ENCODE data around the gene SRRM2.
A peak's percentile ranks its signal among the peaks of the same experiment; 100 is the strongest.

SRRM2 gene

DNA sequence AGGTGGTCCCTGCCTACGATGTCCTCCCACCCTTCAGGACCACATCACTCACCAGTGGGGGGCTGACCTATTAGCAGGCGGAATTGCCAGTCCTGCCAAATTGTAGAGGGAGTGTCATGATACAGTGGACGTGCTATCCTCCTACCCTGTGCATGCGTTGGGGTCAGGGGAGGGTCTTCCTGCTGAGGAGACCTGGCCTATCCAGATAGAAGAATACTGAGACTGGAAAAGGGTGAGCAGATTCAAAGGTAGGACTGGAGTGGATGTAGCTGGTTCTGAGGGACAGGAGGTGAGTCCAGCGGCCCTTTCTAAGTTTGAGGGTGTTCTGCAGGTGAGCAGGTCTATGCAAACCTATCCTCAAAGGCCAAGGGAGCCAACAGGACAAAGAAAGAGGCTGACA is 53.8 kb downstream of the SRRM2 start:
- H3K4me3 ChIP-seq (ENCODE audit: low read depth in 1 of 5, low read length in 5 of 5): no peak overlapping the region
- H3K36me3 ChIP-seq (ENCODE audit: control insufficient read depth in 5 of 5, insufficient read depth in 5 of 5, low read length in 5 of 5): no peaks in the 10 kb centered on the region
- H3K9ac ChIP-seq (ENCODE audit: low read length in 5 of 5): no peak overlapping the region
- H3K9me3 ChIP-seq (ENCODE audit: control insufficient read depth in 5 of 5, low read length in 5 of 5): peaks cover 10 to 21% (median 15%) of the 10 kb centered on the region in 5 donors
- H3K27me3 ChIP-seq (ENCODE audit: control insufficient read depth in 5 of 5, insufficient read depth in 4 of 5, low read length in 5 of 5): peaks cover 4 to 26% (median 16%) of the 10 kb centered on the region in 5 donors
- H3K4me1 ChIP-seq (ENCODE audit: control insufficient read depth in 5 of 5, insufficient read depth in 5 of 5, low read length in 5 of 5): no peaks in the 10 kb centered on the region
- H3K27ac ChIP-seq (ENCODE audit: low read depth, low read length): no peak overlapping the region

DNA sequence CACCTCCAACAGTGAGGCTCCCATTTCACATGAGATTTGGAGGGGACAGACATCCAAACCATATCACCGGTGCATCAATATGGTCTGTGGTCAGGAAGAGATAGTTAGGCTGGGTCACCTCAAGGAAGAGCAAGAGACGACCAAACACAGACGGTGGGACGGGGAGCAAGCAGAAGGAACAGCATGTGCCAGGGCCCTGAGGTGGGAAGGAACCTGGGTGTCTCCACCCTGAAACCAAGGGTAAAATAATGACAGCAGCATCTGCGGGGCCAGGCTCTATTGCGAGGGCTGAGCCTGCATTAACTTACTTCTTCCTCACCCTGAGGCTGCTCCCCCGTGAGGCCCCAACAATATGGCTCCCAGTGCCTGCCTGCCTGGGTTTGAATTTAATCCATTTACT is 55.7 kb downstream of the SRRM2 start:
- Histone ChIP-seq H3K9me3 (ENCODE audit: control insufficient read depth in 5 of 5, low read length in 5 of 5) (peaks cover 10 to 20% (median 15%) of the 10 kb centered on the region in 5 donors), H3K27me3 (ENCODE audit: control insufficient read depth in 5 of 5, insufficient read depth in 4 of 5, low read length in 5 of 5) (peaks cover 8 to 38% (median 27%) of the 10 kb centered on the region in 5 donors), H3K4me3 (ENCODE audit: low read depth in 1 of 5, low read length in 5 of 5) (no peak overlapping the region)

DNA sequence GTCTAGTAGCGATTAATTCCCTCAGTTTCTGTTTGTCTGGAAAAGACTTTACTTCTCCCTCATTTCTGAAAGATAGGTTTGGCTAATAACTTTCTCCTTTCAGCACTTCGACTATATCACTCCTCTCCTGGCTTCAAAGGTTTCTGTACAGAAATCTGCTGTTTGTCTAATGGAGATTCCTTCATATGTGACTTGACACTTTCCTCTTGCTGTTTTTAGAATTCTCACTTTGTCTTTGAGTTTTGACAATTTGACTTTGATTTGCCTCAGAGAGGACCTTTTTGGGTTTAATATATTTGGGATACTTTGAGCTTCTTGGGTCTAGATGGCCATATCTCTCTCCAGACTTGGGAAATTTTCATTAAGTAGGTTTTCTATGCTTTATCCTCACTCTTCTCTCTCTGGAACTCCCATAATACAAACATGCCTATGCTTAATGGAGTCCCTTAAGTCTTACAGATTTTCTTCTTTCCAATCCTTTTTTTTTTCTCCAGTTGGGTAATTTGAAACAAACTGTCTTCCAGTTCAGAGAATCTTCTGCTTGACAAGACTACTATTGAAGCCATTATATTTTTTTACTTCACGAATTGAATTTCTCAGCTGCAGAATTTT is 56.8 kb downstream of the SRRM2 start:
- no peaks in the 10 kb centered on the region for H3K4me1 ChIP-seq (ENCODE audit: control insufficient read depth in 5 of 5, insufficient read depth in 5 of 5, low read length in 5 of 5)
- no peak overlapping the region for H3K9ac ChIP-seq (ENCODE audit: low read length in 5 of 5)
- no peaks in the 10 kb centered on the region for H3K36me3 ChIP-seq (ENCODE audit: control insufficient read depth in 5 of 5, insufficient read depth in 5 of 5, low read length in 5 of 5)
- H3K9me3 ChIP-seq (ENCODE audit: control insufficient read depth in 5 of 5, low read length in 5 of 5): peaks cover under 1 to 9% (median 8%) of the 10 kb centered on the region in 5 donors
- H3K27ac ChIP-seq (ENCODE audit: low read depth, low read length): no peak overlapping the region
- peaks cover 10 to 43% (median 32%) of the 10 kb centered on the region in 5 donors for H3K27me3 ChIP-seq (ENCODE audit: control insufficient read depth in 5 of 5, insufficient read depth in 4 of 5, low read length in 5 of 5)
- H3K4me3 ChIP-seq (ENCODE audit: low read depth in 1 of 5, low read length in 5 of 5): no peak overlapping the region

More for the DNA sequence above, 55.7 kb downstream of the SRRM2 start:
- no peaks in the 10 kb centered on the region for H3K4me1 ChIP-seq (ENCODE audit: control insufficient read depth in 5 of 5, insufficient read depth in 5 of 5, low read length in 5 of 5)
- H3K9ac ChIP-seq (ENCODE audit: low read length in 5 of 5): no peak overlapping the region
- no peak overlapping the region for H3K27ac ChIP-seq (ENCODE audit: low read depth, low read length)
- no peaks in the 10 kb centered on the region for H3K36me3 ChIP-seq (ENCODE audit: control insufficient read depth in 5 of 5, insufficient read depth in 5 of 5, low read length in 5 of 5)

- Histone ChIP-seq H3K27me3 (ENCODE audit: control insufficient read depth in 5 of 5, insufficient read depth in 4 of 5, low read length in 5 of 5) (peaks cover 8 to 43% (median 38%) of the 10 kb centered on the region in 5 donors), H3K27ac (ENCODE audit: low read depth, low read length) (no peak overlapping the region), H3K9me3 (ENCODE audit: control insufficient read depth in 5 of 5, low read length in 5 of 5) (no peaks in the 10 kb centered on the region), H3K4me3 (ENCODE audit: low read depth in 1 of 5, low read length in 5 of 5) (no peak overlapping the region), H3K36me3 (ENCODE audit: control insufficient read depth in 5 of 5, insufficient read depth in 5 of 5, low read length in 5 of 5) (no peaks in the 10 kb centered on the region), H3K9ac (ENCODE audit: low read length in 5 of 5) (no peak overlapping the region), H3K4me1 (ENCODE audit: control insufficient read depth in 5 of 5, insufficient read depth in 5 of 5, low read length in 5 of 5) (no peaks in the 10 kb centered on the region)
Observed at GRCh38 chr16:2810651-2811050, 58.2 kb downstream of the SRRM2 start.

- Histone ChIP-seq H3K9me3 (ENCODE audit: control insufficient read depth in 5 of 5, low read length in 5 of 5) (no peaks in the 10 kb centered on the region), H3K9ac (ENCODE audit: low read length in 5 of 5) (peak overlapping the region in 1 of 5 donors; percentile 31), H3K4me3 (ENCODE audit: low read depth in 1 of 5, low read length in 5 of 5) (no peak overlapping the region), H3K27ac (ENCODE audit: low read depth, low read length) (no peak overlapping the region), H3K36me3 (ENCODE audit: control insufficient read depth in 5 of 5, insufficient read depth in 5 of 5, low read length in 5 of 5) (no peaks in the 10 kb centered on the region), H3K27me3 (ENCODE audit: control insufficient read depth in 5 of 5, insufficient read depth in 4 of 5, low read length in 5 of 5) (peaks cover 6 to 38% (median 36%) of the 10 kb centered on the region in 5 donors), H3K4me1 (ENCODE audit: control insufficient read depth in 5 of 5, insufficient read depth in 5 of 5, low read length in 5 of 5) (no peaks in the 10 kb centered on the region)
Observed at GRCh38 chr16:2811703-2812471, 59.4 kb downstream of the SRRM2 start.

DNA sequence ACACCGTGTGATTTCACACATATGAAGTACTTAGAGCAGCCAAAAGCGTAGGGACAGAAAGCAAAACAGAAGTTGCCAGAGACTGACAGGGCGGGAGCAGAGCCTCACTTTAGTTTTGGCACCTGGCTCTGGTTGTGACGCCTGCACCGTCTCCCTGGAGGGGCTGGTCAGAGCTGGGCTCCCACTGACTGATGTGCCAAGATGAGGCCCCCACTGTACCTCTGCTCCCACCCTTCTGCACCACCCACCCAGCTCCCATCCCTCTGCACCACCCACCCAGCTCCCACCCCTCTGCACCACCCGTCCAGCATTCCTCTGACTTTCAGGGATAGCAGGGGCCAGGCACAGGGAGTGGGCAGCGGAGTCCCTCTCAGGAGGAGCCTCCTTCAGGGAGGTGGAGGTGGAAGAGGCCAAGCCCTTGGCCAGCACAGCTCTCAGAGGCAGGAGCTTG is 61.4 kb downstream of the SRRM2 start:
- Histone ChIP-seq H3K4me3 (ENCODE audit: low read depth in 1 of 5, low read length in 5 of 5) (no peak overlapping the region), H3K27me3 (ENCODE audit: control insufficient read depth in 5 of 5, insufficient read depth in 4 of 5, low read length in 5 of 5) (peaks cover 10 to 42% (median 38%) of the 10 kb centered on the region in 5 donors), H3K9ac (ENCODE audit: low read length in 5 of 5) (no peak overlapping the region), H3K27ac (ENCODE audit: low read depth, low read length) (no peak overlapping the region), H3K4me1 (ENCODE audit: control insufficient read depth in 5 of 5, insufficient read depth in 5 of 5, low read length in 5 of 5) (no peaks in the 10 kb centered on the region), H3K9me3 (ENCODE audit: control insufficient read depth in 5 of 5, low read length in 5 of 5) (no peaks in the 10 kb centered on the region), H3K36me3 (ENCODE audit: control insufficient read depth in 5 of 5, insufficient read depth in 5 of 5, low read length in 5 of 5) (no peaks in the 10 kb centered on the region)

DNA sequence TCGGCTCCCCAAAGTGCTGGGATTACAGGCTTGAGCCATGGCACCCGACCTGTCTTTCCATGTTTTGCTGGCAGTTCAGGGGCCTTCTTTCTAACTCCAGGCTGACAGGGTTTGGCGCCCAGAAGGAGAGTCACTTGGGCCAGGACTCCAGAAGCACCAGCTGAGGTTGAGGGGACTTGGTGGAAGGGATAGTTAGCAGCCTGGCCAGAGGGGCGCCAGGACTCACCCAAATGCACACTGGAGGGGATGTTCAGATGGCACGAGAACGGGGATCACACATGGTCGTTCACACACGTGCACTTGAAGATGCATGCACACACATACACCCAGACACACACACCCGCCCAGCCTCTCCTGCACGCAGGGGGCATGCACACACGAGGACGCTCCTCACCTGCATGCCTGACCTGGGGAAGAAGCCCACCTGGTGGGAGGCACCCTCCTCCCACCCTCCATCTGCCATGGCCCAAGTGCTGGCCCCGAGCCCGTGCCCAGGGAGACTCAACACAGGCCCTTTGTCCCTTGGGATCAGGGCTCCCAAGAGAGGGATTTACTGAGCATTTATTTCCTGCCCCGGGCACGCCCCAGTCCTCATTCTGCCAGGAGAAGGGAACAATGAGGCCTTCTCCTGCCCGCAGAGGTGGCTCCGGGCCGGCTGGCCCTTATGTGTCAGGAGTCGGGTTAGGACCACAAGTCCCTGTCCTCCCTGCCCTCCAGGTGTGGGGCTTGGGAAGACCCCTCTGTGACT is 62.3 kb downstream of the SRRM2 start:
- peaks cover 10 to 51% (median 39%) of the 10 kb centered on the region in 5 donors for H3K27me3 ChIP-seq (ENCODE audit: control insufficient read depth in 5 of 5, insufficient read depth in 4 of 5, low read length in 5 of 5)
- no peaks in the 10 kb centered on the region for H3K4me1 ChIP-seq (ENCODE audit: control insufficient read depth in 5 of 5, insufficient read depth in 5 of 5, low read length in 5 of 5)
- no peaks in the 10 kb centered on the region for H3K9me3 ChIP-seq (ENCODE audit: control insufficient read depth in 5 of 5, low read length in 5 of 5)
- H3K36me3 ChIP-seq (ENCODE audit: control insufficient read depth in 5 of 5, insufficient read depth in 5 of 5, low read length in 5 of 5): no peaks in the 10 kb centered on the region
- no peak overlapping the region for H3K4me3 ChIP-seq (ENCODE audit: low read depth in 1 of 5, low read length in 5 of 5)
- H3K9ac ChIP-seq (ENCODE audit: low read length in 5 of 5): no peak overlapping the region
- no peak overlapping the region for H3K27ac ChIP-seq (ENCODE audit: low read depth, low read length)

- H3K27ac ChIP-seq (ENCODE audit: low read depth, low read length): no peak overlapping the region
- H3K36me3 ChIP-seq (ENCODE audit: control insufficient read depth in 5 of 5, insufficient read depth in 5 of 5, low read length in 5 of 5): no peaks in the 10 kb centered on the region
- H3K9ac ChIP-seq (ENCODE audit: low read length in 5 of 5): no peak overlapping the region
- H3K4me1 ChIP-seq (ENCODE audit: control insufficient read depth in 5 of 5, insufficient read depth in 5 of 5, low read length in 5 of 5): no peaks in the 10 kb centered on the region
- peaks cover 10 to 55% (median 44%) of the 10 kb centered on the region in 5 donors for H3K27me3 ChIP-seq (ENCODE audit: control insufficient read depth in 5 of 5, insufficient read depth in 4 of 5, low read length in 5 of 5)
- no peaks in the 10 kb centered on the region for H3K9me3 ChIP-seq (ENCODE audit: control insufficient read depth in 5 of 5, low read length in 5 of 5)
- no peak overlapping the region for H3K4me3 ChIP-seq (ENCODE audit: low read depth in 1 of 5, low read length in 5 of 5)
Observed at GRCh38 chr16:2815299-2815771, 62.9 kb downstream of the SRRM2 start.

GRCh38 chr16:2816751-2817339 is 64.4 kb downstream of the SRRM2 start, which contains the start of gene PRSS21:
Gene PRSS21, plus strand, starts transcription at chr16:2817237. Its CDS starts 32 bp downstream, at chr16:2817269.
- H3K9ac ChIP-seq (ENCODE audit: low read length in 5 of 5): no peak within 1 kb of the TSS
- peaks cover 13 to 53% (median 41%) of the 10 kb centered on the region in 5 donors for H3K27me3 ChIP-seq (ENCODE audit: control insufficient read depth in 5 of 5, insufficient read depth in 4 of 5, low read length in 5 of 5)
- H3K27ac ChIP-seq (ENCODE audit: low read depth, low read length): no peak within 1 kb of the TSS
- no peaks in the 10 kb centered on the region for H3K9me3 ChIP-seq (ENCODE audit: control insufficient read depth in 5 of 5, low read length in 5 of 5)
- no peak within 1 kb of the TSS for H3K4me3 ChIP-seq (ENCODE audit: low read depth in 1 of 5, low read length in 5 of 5)
- H3K36me3 ChIP-seq (ENCODE audit: control insufficient read depth in 5 of 5, insufficient read depth in 5 of 5, low read length in 5 of 5): no peaks in the 10 kb centered on the region
- no peaks in the 10 kb centered on the region for H3K4me1 ChIP-seq (ENCODE audit: control insufficient read depth in 5 of 5, insufficient read depth in 5 of 5, low read length in 5 of 5)
